ENCODE results near the gene SOX8.

The SOX8 gene

DNA sequence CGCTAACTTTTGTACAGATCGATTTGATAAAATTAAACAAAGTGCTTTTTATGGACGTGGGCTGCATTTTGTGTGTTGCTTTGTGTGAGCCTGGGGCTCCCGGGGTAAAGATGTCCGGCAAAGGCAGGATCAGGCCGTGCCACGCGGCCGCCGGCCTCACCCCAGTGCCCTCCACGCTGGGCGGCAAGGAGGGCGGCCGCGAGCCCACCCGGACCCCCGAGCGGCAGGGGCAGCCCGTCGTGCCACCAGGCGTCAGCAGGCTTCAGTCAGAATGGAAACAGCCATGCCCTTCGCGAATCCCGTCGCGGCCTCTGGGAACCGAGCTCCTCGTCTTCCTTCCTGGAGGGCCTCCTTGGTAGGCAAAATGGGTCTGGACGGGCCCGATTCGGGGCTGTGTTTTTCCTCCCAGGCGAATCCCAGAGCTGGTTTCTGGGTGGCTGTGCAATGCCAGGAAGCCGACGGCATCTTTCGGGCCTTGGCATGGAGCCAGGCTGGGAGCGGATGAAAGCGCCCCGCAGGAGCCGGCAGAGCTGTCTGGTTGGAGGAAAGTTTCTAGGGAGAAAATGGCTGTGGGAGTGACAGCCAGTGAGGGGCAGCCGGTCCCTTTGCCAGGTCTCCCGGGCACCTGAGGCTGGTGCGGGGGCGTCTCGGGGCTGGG lies 5.5 kb downstream of the SOX8 start:
- no peak for DNase-seq (ENCODE audit: low read depth in 2 of 2)

DNA sequence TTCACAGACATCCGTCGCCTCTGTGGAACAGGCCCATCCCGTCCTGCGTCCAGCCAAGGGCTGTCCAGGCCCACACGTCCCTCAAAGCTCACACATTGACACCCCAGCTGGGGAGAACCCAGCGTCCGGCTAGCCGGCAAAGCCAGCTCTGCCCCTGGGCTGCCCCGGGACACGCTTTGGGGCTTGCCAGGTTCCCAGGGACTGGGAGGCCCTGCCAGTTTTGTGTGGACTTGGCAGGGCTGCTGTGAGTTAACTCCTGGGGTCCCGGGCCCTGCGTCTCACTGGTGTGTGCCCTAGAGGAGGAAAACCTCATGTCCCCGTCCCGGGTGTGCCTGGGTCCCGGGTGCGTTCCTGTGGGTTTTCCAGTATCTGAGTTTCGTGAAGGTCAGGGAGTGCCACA lies 6.3 kb downstream of the SOX8 start:
- DNase-seq (ENCODE audit: low read depth in 2 of 2) = no peak

DNA sequence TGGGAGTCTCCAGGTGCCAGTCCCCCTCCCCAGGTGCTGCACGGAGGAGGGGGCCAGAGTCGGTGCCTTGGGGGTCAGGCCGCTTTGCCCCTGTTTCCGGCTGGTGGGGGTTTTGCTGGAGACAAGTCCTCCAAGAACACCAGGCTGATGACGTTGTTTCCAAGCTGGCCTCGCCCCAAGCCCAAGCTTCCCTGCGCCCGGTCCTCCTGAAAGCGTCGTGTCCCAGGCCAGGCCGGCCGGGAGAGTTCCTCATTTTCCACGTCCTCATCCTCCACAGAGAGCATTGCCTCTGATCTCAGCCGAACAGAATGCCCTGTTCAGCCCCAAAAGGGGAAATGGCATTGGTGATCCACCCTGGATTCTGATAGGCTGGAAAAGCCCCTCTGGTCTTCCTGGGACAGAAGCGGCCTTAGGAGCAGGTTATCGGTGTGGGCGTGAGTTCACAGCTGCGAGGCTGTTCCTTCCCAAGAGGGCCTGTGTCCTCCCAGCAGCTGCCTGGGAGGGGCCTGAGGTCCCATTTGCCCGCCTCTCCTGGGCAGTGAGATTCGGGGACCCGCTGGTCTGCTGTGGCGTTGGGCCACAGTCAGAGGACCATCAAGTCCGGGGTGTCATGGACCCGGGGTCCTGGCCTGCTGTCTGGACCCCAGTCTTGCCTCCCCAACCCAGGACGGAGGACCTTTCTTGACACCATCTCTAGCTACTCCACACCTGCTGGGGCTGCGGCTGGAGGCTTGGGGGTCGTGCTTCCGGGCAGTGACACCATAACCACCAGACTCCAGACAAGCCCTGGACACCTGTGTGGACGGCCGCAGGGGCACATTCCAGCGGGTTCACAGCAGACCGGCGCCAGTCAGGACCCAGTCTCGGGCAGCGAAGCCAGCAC lies 7.1 kb downstream of the SOX8 start:
- no peak for DNase-seq (ENCODE audit: low read depth in 2 of 2)

DNA sequence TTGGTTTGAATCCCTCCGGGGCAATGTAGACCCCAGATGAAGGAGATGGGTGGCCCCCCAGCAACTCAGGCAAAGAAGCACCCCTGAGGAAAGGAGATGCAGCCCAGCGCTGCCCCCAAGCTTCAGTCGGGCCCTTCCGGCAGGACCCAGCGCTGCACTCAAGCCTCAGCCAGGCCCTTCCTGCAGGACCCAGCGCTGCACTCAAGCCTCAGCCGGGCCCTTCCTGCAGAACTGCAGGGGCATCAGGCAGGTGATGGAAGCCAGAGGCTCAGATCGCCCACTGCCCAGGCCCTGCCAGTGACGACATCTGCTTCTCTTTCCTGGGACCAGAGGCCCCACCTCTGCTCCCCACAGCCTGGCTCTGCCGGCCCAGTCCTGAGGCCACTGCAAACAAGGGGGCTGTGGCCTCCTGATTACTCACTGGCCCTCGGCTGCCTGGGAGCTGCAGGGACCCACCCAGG lies 7.8 kb downstream of the SOX8 start:
- DNase-seq (ENCODE audit: low read depth in 2 of 2) = no peak

DNA sequence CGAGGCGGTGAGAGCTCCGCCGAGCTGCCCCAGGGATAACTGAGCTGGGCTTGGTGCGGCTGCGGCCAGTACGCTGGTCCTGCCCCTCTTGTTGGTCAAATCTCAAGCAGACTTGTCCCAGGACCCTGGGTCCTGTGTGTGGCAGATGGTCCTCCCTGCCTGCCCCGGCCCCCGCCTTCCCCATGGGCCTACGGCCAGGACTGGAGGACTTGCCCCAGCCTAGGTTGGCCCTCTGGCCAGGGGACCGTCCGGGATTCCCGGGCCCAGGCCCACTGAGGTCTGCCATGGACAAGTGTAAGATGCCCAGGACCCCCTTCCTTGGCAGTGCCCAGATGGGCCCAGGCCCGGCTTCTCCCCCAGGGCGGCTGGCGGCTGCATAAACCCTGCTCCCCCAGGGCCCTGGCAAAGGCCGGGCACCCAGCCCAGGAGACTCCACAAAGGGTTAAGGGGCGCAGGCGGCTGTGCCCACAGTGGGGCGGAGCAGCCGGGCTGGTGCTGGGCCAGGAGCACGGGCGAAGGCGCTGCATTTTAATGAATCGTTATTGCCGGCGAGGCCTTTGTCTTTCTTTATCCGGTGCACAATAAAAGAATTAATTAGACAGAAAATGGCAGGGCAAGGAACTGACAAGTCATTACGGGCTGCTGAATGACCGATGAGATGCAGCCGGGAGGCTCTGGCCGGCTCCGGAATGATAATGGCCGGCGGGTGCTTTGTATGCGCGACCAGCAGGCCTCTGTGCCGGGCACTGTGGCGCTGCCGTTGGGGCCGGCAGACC lies 9.1 kb downstream of the SOX8 start:
- DNase-seq (ENCODE audit: low read depth in 2 of 2) = no peak

DNA sequence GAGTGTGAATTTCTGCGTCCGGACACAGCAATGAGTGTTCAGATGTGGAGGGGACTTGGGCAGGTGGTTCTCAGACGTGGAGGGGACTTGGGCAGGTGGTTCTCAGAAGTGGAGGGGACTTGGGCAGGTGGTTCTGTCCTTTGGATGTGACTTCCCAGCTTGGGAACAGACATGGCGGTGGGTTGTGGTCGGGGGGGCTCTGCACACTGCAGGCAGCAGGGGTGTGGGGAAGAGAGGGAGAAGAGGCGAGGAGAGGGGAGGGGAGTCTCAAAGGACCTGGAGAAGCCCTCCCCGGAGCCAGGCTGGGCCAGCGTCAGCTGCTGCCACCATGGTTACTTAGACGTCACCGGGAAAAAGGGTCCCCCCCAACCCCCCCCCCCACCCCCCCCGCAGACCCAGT lies 9.8 kb downstream of the SOX8 start:
- DNase-seq (ENCODE audit: low read depth in 2 of 2) = no peak

DNA sequence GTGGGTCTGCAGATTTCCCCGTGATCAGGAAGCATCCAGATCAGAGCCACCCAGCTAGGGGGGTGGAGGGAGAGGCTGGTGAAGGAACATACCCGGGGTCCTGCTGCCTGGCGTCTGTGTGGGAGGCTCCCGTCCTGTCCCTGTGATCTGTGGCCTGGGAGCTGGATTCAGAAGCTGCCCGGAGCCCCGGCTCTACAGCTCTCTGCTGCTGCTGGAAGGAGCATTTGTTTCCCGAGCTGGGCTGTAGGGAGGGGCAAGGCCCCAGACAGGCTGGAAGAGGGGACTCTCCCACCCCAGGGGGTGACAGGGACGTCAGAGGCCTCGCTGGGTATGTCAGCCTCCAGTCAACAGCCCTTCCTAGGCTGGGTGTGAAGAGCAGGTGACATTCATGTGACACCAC lies 10.2 kb downstream of the SOX8 start:
- DNase-seq (ENCODE audit: low read depth in 2 of 2) = no peak

DNA sequence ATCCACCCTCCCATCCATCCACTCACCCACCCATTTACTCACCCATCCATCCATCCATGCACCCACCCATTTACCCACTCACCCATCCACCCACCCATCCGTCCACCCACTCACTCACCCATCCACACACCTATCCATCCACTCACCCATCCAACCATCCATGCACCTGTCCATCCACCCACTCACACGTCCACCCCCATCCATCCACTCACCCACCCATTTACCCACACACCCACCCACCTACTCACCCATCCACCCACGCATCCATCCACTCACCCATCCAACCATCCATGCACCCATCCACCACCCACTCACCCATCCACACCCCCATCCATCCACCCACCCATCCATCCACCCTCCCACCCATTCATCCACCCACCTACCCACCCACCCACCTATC lies 12.2 kb downstream of the SOX8 start:
- DNase-seq (ENCODE audit: low read depth in 2 of 2) = no peak

DNA sequence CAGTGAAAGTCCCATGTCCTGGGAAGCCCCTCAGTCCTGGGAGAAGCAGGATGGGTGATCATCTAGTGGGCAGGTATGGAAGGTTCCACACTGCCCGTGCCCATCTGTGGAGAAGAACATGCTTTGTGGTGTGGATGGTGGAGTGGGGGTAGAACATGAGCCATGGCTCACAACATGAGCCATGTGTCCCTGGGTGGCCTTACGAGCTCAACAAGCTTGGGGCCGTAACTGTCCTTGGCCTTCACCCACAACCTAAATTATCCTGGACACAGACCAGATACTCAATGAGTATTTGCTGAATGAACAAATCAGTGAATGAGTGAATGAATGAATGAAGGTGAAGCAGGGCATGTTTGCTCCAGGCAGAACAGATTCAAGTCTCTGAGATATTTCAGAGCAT lies 13.5 kb downstream of the SOX8 start:
- no peak for DNase-seq (ENCODE audit: low read depth in 2 of 2)

DNA sequence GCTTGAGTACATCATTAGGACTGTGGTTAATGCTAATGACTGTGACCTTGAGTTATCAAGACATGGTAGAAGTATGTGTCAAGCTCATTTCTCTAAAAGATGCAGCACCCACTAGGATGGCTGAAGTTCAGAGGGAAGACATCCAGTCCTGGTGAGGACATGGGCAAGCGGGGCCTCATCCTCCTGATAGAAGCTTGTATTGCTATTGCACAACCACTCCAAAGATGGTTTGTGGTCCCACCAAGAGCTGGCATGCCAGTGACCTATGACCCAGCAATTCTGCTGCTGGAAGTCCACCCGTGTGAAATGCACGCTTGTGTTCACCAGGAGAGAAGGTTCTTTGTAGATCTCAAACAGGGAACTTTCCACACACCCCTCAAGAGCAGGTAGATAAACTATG lies 14.2 kb downstream of the SOX8 start:
- DNase-seq (ENCODE audit: low read depth in 2 of 2) = no peak

DNA sequence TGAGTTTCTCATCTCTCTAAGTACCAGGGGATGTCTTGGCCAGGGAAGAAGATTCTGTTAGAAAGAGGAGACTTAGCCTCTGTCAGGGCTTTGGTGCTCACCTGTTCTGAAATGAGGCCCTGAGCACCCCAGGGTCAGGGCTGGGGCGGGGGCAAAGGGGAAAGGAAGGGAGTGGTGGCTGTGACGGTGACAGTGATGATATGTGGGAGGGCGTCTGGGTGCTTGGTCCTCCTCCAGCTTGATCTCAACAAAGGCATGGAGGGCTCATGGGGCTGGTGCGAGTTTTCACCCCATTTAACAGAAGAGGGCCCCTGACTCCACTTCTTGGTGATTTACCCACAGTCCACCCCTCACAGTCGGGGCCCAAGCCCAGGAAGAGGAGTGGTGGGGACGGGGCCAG lies 15.1 kb downstream of the SOX8 start:
- DNase-seq (ENCODE audit: low read depth in 2 of 2) = no peak

DNA sequence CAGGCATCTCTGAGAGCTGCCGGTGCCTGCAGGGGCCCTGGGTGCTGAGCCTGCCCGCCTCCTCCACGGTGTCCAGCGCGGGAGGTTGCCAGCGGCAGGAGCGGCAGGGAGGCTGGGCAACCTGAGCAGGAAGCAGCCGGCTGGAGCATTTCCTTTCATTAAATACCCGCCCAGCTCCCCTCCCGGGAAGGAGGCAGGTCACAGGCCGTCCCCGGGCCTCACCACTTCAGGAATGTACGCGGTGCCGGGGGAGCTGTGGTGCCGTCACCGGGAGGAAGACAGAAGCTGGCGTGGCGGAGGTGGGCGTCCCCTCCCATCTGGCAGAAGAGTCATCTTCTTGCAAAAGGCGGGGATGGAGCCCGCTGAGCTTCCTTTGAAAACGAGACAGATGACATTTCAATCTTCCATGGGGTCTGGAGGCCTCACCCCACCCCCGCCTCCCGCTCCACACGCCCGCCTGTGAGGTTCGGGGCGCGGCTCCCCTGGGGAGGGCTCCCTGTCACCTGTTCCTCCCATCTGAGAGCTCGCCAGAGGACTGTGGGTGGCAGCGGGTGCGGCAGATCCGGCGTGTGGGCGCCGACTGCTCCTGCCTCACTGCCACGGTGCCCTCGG lies 16.0 kb downstream of the SOX8 start:
- DNase-seq (ENCODE audit: low read depth in 2 of 2) = peak; percentile 46 to 68

DNA sequence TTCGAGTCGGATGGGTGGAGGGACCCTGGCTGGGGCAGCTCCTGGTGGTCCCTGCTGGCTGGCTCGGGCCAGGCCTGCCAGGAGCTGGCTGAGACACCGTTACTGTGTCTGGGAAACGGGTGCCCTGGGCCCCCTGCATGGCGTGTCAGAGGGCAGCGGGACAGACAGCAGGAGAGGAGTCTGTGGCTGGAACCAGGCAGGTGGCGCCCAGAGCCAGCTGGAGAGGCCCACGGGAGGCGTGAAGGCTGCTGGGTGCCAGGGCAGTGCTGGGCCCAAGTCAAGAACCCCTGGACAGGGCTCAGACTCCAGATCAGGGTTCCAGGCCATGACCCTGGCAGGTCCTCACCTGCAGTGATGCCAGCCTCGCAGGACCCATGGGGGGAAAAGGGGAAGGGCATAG lies 16.6 kb downstream of the SOX8 start:
- DNase-seq (ENCODE audit: low read depth in 2 of 2) = no peak

DNA sequence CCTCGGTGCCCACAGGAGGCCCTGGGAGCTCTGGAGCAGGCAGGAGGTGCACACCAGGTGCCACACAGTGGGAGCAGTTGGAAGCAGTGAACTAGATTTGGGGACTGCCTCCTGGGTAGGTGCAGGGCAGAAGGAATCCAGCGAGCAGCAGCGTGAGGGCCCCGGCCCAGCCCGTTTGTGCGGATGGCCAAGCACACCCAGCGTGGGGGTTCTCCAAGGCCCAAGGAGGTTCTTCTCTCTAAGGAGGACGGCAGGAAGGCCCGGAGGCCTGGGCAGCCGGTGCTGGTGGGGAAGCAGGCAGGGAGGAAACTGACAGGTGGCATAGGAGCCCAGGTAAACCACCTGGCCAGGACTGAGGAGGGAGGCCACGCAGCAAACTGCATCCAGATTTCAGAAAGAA lies 17.0 kb downstream of the SOX8 start:
- DNase-seq (ENCODE audit: low read depth in 2 of 2) = no peak

DNA sequence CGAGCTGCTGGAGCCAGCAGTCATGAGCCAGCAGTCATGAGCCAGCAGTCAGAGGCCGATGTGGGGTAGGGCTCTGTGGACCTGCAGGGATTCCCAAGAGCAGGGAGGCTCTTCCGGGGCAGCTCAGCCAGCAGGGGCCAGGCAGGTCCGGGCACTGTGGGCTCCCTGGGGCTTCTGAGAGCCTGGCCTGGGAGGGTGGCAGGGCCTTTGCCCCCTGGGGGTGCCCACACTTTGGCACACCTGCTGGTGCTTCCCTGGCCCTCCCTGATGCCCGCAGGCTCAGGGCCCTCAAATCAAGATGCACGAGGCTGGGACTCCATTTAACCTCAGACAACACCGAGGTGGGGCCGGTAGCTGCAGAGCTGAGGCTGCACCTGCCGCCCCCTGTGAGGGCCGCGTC lies 18.1 kb downstream of the SOX8 start:
- no peak for DNase-seq (ENCODE audit: low read depth in 2 of 2)

DNA sequence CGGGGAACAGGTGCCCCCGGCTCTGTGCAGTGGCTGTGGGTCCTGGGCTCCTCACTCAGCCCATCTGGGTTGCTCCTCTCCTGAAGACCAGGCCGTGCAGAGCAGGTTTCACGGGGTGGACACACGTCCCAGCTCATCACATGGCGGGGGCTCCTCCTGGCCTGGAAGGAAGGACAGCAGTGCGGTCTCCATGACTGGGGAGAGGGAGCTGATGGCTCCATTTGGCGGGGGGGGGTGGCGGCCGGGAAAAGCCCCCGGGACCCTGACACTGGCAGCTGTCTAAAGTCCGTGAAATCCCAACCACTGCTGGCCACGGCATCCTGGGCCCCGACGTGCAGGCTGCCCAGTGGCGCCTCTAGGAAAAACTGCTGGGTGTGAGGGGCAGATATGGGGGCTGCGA lies 19.0 kb downstream of the SOX8 start:
- no peak for DNase-seq (ENCODE audit: low read depth in 2 of 2)

DNA sequence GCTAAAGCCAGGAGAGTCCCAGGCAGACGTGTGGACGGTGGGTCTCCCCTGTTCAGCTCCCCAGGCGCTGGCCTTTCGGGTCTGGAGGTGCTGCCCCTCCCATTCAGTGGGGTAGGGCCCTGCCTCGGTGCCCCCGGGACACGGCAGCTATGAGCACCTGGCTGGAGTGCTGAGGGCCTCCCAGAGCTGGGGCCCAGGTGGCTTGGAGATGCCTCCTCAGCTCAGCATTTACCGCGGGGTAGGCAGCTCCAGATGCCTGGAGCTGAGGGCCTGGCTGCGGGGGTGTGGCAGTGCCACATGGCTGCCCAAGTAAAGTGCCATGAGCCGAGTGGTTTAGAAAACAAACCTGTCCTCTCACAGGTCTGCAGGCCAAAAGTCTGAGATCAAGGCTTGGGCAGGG lies 19.5 kb downstream of the SOX8 start:
- no peak for DNase-seq (ENCODE audit: low read depth in 2 of 2)

DNA sequence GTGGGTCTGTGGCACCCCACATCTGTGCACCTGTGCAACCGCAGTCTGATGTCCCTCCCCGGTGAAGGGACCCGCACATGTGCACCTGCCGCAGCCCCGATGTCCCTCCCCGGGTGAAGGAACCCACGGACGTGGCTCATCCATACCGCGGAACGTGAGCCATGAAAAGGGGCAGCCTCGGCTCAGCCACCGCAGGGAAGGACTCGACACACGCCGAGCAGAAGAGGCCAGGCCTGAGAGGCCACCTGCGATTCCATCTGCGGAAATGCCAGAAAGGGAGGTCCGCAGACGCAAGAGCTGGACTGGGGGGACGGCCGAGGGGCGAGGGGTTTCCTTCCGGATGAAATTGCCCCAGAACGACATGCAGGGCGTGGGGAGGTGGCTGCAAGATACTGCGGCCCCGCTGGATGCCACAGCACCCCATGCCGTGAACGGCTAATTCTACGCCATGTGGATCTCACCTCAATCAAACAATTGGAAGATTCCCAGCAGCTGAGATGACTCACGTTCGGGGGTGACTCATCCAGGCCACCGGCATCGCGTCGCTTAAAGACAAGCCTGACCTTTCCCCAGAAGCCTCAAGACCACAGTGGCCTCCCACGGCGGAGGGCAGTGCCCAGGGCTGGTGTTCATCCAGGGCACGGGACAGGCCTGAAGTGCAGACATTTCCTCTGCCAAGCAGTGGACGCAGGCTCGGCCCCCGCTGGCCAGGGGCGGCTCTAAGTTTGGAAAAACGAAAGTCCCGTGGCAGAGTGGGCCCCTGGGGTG lies 21.0 kb downstream of the SOX8 start:
- DNase-seq (ENCODE audit: low read depth in 2 of 2) = peak; percentile 64 to 77

DNA sequence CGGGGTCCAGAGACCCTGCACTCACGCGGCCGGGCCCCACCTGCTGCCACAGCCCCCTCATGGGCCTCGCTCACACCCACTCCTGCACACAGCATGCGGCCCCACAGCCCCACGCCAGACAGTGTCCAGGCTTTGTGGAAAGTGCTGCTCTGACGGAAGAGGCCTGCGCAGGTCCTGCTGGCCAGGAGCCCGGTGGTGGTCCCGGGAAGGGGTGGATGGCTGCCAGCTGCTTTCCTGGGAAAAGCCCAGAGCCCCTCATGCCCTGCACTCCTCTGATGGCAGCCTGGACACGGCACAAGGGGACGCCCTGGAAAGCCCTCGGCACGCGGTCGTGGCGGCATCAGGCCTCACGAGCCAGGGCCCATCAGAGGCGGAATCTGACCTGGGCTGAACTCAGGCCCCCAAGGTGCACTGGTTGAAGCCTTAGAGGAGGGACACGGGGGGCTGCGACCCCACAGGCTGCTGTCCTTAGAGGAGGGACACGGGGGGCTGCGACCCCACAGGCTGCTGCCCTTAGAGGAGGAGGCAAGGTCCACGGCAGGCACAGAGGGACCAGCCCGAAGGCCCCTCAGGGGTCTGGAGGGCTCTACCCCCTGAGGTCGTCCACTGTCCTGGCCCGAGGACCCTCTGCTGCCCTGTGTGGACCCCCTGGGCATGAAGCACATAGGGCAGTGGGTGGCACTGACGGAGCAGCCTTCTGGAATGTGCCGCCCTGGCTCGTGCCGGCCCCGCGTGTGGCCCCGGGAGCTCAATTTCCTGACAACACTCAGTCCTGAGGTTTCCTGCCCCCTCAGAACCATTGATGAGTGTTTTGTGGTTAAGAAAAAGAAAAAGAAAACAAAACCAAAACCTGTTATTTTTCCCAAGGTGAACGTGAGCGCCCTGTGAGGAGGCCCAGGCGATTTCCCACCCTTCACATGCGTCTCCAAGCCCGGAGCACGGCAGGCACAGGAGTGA lies 22.1 kb downstream of the SOX8 start:
- peak; percentile 34 to 40 for DNase-seq (ENCODE audit: low read depth in 2 of 2)

DNA sequence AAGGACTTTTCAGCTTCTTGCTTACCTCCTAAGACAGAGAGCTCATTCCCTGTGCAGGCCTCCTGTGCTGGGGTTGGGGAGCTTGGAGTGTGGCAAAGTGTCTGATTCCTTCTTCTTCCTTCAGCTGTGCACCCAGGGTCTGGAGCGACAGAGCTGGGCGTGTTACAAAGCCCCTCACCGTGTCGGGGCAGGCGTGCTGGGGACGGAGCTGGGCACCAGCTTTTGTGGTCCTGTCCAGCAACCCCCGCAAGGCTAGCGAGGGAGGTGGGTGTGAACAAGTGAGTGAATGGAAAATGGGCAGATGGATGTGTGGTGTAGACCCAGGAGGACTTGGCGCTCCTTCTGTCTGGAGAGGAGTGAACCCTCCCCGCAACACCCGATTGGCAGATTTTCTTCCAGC lies 23.7 kb downstream of the SOX8 start:
- no peak for DNase-seq (ENCODE audit: low read depth in 2 of 2)
